ENCODE measurements around the gene MYO3B. TPM values are rescaled to one million over a fixed set of nuclear protein-coding genes. Genes with fewer than 3 reads are reported as not detected.
"Not testable (repeated sequence)": the region's sequence is repeated elsewhere in the genome, so short reads cannot be mapped to it uniquely, and the experiment has no call there.

The MYO3B gene
- total RNA-seq, 2 donors from 2014 or later, result 5.2 to 10.9 TPM

DNA sequence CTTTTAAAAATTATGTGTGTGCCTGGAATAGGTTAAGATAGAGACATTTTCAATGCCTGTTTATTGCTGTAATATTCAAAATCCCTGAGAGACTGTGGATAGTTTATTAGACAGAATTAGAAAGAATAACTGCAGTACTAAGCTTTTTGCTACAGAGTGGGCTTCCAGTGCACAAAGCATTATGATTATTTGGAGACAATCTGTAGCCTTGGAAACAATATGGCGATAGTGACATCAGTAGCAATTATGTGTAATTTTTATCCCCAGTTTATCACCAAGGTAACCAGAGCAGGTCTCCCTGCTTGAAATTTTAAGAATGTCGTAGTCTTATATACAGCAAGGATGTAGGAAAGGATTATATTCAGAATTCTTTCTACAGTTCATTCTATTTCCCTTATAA lies 100.0 kb downstream of the MYO3B start:
- no peak overlapping the region for H3K9ac ChIP-seq (ENCODE audit: extremely low read depth, low read length, poor library complexity, severe bottlenecking)
- no peaks in the 10 kb centered on the region for H3K36me3 Mint-ChIP-seq (ENCODE audit: low read depth)
- no peak overlapping the region for H3K4me3 Mint-ChIP-seq
- H3K27me3 Mint-ChIP-seq (ENCODE audit: insufficient read depth), result no peaks in the 10 kb centered on the region
- H3K27ac ChIP-seq (ENCODE audit: low read depth, low read length), result no peak overlapping the region
- peaks cover 5% of the 10 kb centered on the region for H3K9me3 Mint-ChIP-seq
- H3K4me1 Mint-ChIP-seq, result peaks cover 16% of the 10 kb centered on the region
- DNase-seq, result no peak
- WGBS, 2 experiments (ENCODE audit: insufficient coverage in 1 of 2, insufficient read length in 1 of 2), result 98% methylated on average over 2 of the region's 2 CpGs; no CpG with 5 or more reads in 1 of the 2 experiments
- no peak overlapping the region for H3K27ac Mint-ChIP-seq
- H3K4me1 ChIP-seq (ENCODE audit: control insufficient read depth, insufficient read depth, low read length), result no peaks in the 10 kb centered on the region
- H3K4me3 ChIP-seq (ENCODE audit: low read length), result no peak overlapping the region
- TF ChIP-seq, protein P1, sequence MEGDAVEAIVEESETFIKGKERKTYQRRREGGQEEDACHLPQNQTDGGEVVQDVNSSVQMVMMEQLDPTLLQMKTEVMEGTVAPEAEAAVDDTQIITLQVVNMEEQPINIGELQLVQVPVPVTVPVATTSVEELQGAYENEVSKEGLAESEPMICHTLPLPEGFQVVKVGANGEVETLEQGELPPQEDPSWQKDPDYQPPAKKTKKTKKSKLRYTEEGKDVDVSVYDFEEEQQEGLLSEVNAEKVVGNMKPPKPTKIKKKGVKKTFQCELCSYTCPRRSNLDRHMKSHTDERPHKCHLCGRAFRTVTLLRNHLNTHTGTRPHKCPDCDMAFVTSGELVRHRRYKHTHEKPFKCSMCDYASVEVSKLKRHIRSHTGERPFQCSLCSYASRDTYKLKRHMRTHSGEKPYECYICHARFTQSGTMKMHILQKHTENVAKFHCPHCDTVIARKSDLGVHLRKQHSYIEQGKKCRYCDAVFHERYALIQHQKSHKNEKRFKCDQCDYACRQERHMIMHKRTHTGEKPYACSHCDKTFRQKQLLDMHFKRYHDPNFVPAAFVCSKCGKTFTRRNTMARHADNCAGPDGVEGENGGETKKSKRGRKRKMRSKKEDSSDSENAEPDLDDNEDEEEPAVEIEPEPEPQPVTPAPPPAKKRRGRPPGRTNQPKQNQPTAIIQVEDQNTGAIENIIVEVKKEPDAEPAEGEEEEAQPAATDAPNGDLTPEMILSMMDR (conservative IDR thresholded peaks at IDR 0.05), result no peak
- no peaks in the 10 kb centered on the region for H3K36me3 ChIP-seq (ENCODE audit: control insufficient read depth, insufficient read depth, low read length)
- H3K27me3 ChIP-seq (ENCODE audit: control insufficient read depth, insufficient read depth, low read length, poor library complexity, severe bottlenecking), result no peaks in the 10 kb centered on the region
- peaks cover 6% of the 10 kb centered on the region for H3K9me3 ChIP-seq (ENCODE audit: control insufficient read depth, low read length)

DNA sequence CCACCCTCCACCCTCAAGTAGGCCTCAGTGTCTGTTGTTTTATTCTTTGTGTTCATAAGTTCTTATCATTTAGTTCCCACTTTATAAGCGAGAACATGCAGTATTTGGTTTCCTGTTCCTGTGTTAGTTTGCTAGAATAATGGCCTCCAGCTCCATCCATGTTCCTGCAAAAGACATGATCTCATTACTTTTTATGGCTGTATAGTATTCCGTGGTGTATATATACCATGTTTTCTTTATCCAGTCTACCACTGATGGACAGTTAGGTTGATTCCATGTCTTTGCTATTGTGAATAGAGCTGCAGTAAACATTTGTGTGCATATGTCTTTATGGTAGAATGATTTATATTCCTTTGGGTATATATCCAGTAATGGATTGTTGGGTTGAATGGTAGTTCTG lies 101.7 kb downstream of the MYO3B start:
- peaks cover 21% of the 10 kb centered on the region for H3K4me1 Mint-ChIP-seq
- H3K36me3 ChIP-seq (ENCODE audit: control insufficient read depth, insufficient read depth, low read length); H3K27me3 Mint-ChIP-seq (ENCODE audit: insufficient read depth); H3K27ac Mint-ChIP-seq; H3K9me3 Mint-ChIP-seq; H3K4me3 Mint-ChIP-seq; H3K27ac ChIP-seq (ENCODE audit: low read depth, low read length); H3K27me3 ChIP-seq (ENCODE audit: control insufficient read depth, insufficient read depth, low read length, poor library complexity, severe bottlenecking); H3K36me3 Mint-ChIP-seq (ENCODE audit: low read depth); H3K4me3 ChIP-seq (ENCODE audit: low read length); H3K4me1 ChIP-seq (ENCODE audit: control insufficient read depth, insufficient read depth, low read length); H3K9ac ChIP-seq (ENCODE audit: extremely low read depth, low read length, poor library complexity, severe bottlenecking); DNase-seq; H3K9me3 ChIP-seq (ENCODE audit: control insufficient read depth, low read length): not testable (repeated sequence)
- 100% methylated on average over 1 to 2 of the region's 2 CpGs for WGBS, 2 experiments (ENCODE audit: insufficient coverage in 1 of 2, insufficient read length in 1 of 2)

DNA sequence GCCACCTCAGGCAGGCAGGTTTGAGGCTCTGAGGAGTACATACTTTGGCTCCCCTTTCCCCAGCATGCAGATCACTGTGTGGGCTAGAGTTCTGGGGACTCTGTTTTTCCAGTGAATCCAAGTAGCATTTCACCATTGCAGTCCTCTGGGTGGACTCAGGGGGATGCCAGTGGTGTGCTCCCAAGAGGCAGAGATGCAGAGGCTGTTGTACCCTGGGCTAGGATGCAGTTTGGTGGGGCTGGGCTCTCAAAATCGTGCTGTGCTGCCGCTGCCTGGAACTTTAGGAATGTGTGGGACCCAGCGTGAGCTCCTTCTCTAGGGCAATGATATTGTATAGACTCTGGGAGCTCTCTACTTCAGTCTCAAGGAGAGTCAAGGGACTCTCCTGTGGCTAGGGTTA lies 104.9 kb downstream of the MYO3B start:
- Histone ChIP-seq H3K9me3 (ENCODE audit: control insufficient read depth, low read length) (peaks cover 6% of the 10 kb centered on the region), H3K4me1 (ENCODE audit: control insufficient read depth, insufficient read depth, low read length) (no peaks in the 10 kb centered on the region), H3K9ac (ENCODE audit: extremely low read depth, low read length, poor library complexity, severe bottlenecking) (no peak overlapping the region), H3K36me3 (ENCODE audit: control insufficient read depth, insufficient read depth, low read length) (no peaks in the 10 kb centered on the region), H3K27me3 (ENCODE audit: control insufficient read depth, insufficient read depth, low read length, poor library complexity, severe bottlenecking) (no peaks in the 10 kb centered on the region), H3K27ac (ENCODE audit: low read depth, low read length) (no peak overlapping the region), H3K4me3 (ENCODE audit: low read length) (no peak overlapping the region)
- TF ChIP-seq, protein P1 (conservative IDR thresholded peaks at IDR 0.05), result peak; percentile 29
- peak; percentile 75 for DNase-seq
- 17 to 34% methylated on average over 2 to 3 of the region's 3 CpGs for WGBS, 2 experiments (ENCODE audit: insufficient coverage in 1 of 2, insufficient read length in 1 of 2)
- Mint-ChIP-seq H3K27me3 (ENCODE audit: insufficient read depth) (no peaks in the 10 kb centered on the region), H3K4me1 (peaks cover 12% of the 10 kb centered on the region), H3K4me3 (no peak overlapping the region), H3K9me3 (peaks cover 5% of the 10 kb centered on the region), H3K36me3 (ENCODE audit: low read depth) (no peaks in the 10 kb centered on the region), H3K27ac (peak overlapping the region; percentile 19)

DNA sequence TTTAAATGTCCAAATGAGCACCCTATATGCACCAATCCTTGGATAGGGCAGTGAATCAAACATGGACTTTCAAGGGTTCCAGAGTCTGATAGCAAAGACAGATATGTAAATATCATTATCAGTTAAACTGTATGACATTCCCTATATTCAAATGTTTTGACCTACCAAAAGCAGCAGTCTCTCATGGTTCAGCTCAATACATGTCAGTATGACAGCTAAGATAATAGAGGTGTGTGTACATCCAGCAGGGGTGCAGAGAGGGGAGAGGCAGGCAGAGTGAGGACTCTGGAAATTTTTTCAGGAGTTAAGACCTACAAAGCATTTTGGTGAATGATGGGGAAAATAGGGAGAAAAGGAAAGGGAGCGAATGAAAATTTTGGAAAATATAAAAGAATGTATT lies 106.3 kb downstream of the MYO3B start:
- H3K9ac ChIP-seq (ENCODE audit: extremely low read depth, low read length, poor library complexity, severe bottlenecking), result no peak overlapping the region
- Mint-ChIP-seq H3K36me3 (ENCODE audit: low read depth) (no peaks in the 10 kb centered on the region), H3K9me3 (peaks cover 4% of the 10 kb centered on the region), H3K27me3 (ENCODE audit: insufficient read depth) (peaks cover under 1% of the 10 kb centered on the region), H3K4me1 (peaks cover 12% of the 10 kb centered on the region), H3K4me3 (no peak overlapping the region), H3K27ac (no peak overlapping the region)
- H3K9me3 ChIP-seq (ENCODE audit: control insufficient read depth, low read length), result peaks cover 6% of the 10 kb centered on the region
- TF ChIP-seq, protein P1 (conservative IDR thresholded peaks at IDR 0.05), result no peak
- no peak overlapping the region for H3K4me3 ChIP-seq (ENCODE audit: low read length)
- no peaks in the 10 kb centered on the region for H3K27me3 ChIP-seq (ENCODE audit: control insufficient read depth, insufficient read depth, low read length, poor library complexity, severe bottlenecking)
- 100% methylated on average over 1 of the region's 1 CpG for WGBS, 2 experiments (ENCODE audit: insufficient coverage in 1 of 2, insufficient read length in 1 of 2)
- no peak overlapping the region for H3K27ac ChIP-seq (ENCODE audit: low read depth, low read length)
- DNase-seq, result no peak
- H3K36me3 ChIP-seq (ENCODE audit: control insufficient read depth, insufficient read depth, low read length), result no peaks in the 10 kb centered on the region
- no peaks in the 10 kb centered on the region for H3K4me1 ChIP-seq (ENCODE audit: control insufficient read depth, insufficient read depth, low read length)
